Fibroblast of lung (primary cell): ENCODE data around the gene FAM98C.

Source experiments
- EZH2 ChIP-seq: IDR thresholded peaks from 2 replicates; pipeline ENCODE4 v1.5.1; 2012; ENCODE audit warnings: low read length, control low read depth, mild to moderate bottlenecking; ENCODE audit errors: missing control alignments
- TF ChIP-seq, protein P1 (sequence below), 2 donors: IDR thresholded peaks in 1 of 2; conservative IDR thresholded peaks in 1 of 2; 1 replicate in 1 of 2; 2 replicates in 1 of 2; pipeline ENCODE4 v1.5.1; 2011 to 2012; ENCODE audit warnings: low read length in 2 of 2, control low read depth in 1 of 2, inconsistent platforms in 1 of 2, low read depth in 1 of 2, mild to moderate bottlenecking in 1 of 2

DNA sequence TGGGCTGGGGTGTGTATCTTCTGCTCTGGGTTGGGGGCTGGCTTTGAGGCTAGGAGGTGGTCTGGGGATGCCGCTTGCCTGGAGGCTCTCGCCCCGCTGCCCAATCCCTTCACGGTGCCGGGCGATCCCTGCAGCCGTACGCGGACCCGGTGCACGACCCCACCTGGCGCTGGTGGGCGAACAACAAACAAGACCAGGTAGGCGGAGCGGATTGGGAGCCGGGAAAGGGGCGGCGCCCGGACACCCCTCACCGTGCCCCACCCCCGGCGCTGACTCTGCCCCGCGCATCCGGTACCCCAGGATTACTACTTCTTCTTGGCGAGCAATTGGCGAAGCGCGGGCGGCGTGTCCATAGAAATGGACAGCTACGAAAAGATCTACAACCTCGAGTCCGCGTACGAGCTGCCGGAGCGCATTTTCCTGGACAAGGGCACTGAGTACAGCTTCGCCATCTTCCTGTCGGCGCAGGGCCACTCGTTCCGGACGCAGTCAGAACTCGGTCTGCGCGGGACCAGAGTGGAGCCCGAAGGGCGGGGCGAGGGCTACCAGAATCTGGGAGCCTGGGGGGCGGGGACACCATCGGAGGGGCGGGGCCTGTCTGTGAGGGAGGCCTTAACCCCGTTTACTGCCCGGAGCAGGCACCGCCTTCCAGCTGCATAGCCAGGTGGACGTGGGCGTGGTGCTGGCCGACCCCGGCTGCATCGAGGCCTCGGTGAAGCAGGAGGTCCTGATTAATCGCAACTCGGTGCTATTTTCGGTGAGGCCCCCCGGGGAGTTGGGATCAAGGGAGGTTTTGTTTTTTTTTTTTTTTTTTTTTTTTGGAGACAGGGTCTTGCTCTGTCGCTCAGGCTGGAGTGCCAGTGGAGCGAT is 40.6 kb upstream of the FAM98C start:
- TF ChIP-seq, protein P1, sequence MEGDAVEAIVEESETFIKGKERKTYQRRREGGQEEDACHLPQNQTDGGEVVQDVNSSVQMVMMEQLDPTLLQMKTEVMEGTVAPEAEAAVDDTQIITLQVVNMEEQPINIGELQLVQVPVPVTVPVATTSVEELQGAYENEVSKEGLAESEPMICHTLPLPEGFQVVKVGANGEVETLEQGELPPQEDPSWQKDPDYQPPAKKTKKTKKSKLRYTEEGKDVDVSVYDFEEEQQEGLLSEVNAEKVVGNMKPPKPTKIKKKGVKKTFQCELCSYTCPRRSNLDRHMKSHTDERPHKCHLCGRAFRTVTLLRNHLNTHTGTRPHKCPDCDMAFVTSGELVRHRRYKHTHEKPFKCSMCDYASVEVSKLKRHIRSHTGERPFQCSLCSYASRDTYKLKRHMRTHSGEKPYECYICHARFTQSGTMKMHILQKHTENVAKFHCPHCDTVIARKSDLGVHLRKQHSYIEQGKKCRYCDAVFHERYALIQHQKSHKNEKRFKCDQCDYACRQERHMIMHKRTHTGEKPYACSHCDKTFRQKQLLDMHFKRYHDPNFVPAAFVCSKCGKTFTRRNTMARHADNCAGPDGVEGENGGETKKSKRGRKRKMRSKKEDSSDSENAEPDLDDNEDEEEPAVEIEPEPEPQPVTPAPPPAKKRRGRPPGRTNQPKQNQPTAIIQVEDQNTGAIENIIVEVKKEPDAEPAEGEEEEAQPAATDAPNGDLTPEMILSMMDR (conservative IDR thresholded peaks at IDR 0.05 in 1 of 2, IDR thresholded peaks at IDR 0.05 in 1 of 2; ENCODE audit: low read depth in 1 of 2, low read length in 2 of 2), result no peak
- TF ChIP-seq EZH2, result no peak
